ENCODE measurements around the gene GPSM1.

Gene GPSM1

DNA sequence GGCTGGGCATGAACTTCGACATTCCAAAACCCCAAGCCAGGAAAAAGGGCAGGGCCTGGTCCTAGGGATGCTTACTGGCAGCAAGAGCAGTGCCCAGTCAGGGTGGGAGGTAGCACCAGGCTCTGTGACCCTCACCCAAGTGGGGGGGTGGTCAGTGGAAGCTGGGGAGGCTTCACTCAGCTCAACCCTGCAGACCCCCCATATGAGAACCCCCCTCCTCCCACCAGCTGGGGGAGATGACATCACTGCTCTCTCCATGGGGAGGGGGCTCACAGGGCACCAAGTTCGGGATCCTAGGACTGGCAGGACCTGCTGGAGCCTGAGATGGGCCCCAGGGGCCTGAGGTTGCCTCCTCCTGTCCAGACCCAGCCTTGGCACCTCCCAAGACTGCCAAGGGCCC, 31.5 kb downstream of the GPSM1 start:
- CTCF ChIA-PET: no interaction called here

DNA sequence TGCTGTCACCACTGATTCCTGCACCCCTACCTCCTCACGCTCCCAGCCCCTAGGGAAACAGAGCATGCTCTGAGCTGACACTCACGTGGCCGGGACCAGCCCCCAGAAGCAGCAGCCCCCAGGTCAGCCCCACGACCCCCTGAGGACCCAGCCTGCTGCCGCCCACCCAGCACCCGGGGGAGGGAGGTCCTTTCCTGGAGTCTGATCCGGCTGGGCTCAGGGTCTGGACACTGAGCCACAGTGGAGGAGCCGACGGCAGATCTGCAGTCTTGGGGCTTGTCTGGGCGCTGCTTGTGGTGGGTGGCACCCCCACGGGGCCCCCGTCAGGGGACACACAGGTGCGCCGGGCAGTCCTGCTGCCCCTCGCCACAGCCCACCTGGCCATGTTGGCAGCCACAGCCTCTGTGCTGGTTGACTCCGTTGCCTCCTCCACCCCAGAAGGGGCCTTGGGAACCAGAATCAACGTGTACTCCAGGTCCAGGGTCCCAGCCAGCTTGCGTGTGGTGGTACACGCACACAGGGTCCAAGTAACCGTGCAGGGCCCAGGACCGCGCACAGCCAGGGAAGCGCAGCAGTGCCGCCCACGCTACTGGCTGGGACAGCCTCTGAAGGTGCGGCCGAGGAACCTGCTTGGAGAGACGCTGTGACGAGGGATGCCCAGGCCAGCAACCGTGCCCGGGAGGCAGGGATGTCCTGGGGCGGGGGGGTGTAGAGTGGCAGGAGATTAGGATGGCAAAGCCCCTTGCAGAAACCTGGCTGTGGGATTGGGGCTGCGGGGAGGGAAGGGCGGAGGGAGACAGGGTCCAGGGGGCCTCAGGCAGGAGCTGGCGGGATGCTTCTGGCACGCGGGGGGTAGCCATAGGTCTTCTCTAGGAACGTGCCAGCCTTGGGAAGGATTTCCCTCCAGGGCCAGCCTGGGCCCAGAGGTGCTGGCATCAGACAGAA, 32.7 kb downstream of the GPSM1 start:
- CTCF ChIA-PET: interaction anchor here (0.6 kb wide), 1 partner anchor 13 kb away, joined by 3 read pairs; no protein-coding TSS in a partner anchor
- POLR2A ChIA-PET: no interaction called here
- no peak for DNase-seq (ENCODE audit: extremely low spot score)
- TF ChIP-seq, protein P1, sequence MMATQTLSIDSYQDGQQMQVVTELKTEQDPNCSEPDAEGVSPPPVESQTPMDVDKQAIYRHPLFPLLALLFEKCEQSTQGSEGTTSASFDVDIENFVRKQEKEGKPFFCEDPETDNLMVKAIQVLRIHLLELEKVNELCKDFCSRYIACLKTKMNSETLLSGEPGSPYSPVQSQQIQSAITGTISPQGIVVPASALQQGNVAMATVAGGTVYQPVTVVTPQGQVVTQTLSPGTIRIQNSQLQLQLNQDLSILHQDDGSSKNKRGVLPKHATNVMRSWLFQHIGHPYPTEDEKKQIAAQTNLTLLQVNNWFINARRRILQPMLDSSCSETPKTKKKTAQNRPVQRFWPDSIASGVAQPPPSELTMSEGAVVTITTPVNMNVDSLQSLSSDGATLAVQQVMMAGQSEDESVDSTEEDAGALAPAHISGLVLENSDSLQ (IDR thresholded peaks at IDR 0.05): no peak
- TF ChIP-seq L3MBTL2 (conservative IDR thresholded peaks at IDR 0.05): no peak
- TF ChIP-seq ZNF384 (IDR thresholded peaks at IDR 0.05): no peak
- no peak for TF ChIP-seq FOXA1 (IDR thresholded peaks at IDR 0.05)
- TF ChIP-seq FOXK2 (IDR thresholded peaks at IDR 0.05): no peak
- no peak for TF ChIP-seq CTBP1 (IDR thresholded peaks at IDR 0.05; ENCODE audit: borderline replicate concordance)
- no peak for TF ChIP-seq BHLHE40 (IDR thresholded peaks at IDR 0.05; ENCODE audit: borderline replicate concordance)
- TF ChIP-seq SUZ12 (IDR thresholded peaks at IDR 0.05): no peak

More for the DNA sequence above, 31.5 kb downstream of the GPSM1 start:
- no peak for DNase-seq (ENCODE audit: extremely low spot score)
- POLR2A ChIA-PET: no interaction called here
- TF ChIP-seq BHLHE40 (IDR thresholded peaks at IDR 0.05; ENCODE audit: borderline replicate concordance) (no peak), ARNT (IDR thresholded peaks at IDR 0.05) (no peak), ZNF384 (IDR thresholded peaks at IDR 0.05) (no peak), SUZ12 (IDR thresholded peaks at IDR 0.05) (no peak), ELF4 (IDR thresholded peaks at IDR 0.05) (no peak), L3MBTL2 (conservative IDR thresholded peaks at IDR 0.05) (no peak), NFRKB (IDR thresholded peaks at IDR 0.05) (no peak), FOXM1 (IDR thresholded peaks at IDR 0.05; ENCODE audit: borderline replicate concordance) (no peak), CTBP1 (IDR thresholded peaks at IDR 0.05; ENCODE audit: borderline replicate concordance) (no peak), SP1 (IDR thresholded peaks at IDR 0.05) (no peak), LEF1 (IDR thresholded peaks at IDR 0.05; ENCODE audit: borderline replicate concordance) (no peak), HDGF (IDR thresholded peaks at IDR 0.05; ENCODE audit: borderline replicate concordance) (no peak), FOXA1 (IDR thresholded peaks at IDR 0.05) (no peak), FOXK2 (IDR thresholded peaks at IDR 0.05) (no peak), TARDBP (IDR thresholded peaks at IDR 0.05) (no peak)
- TF ChIP-seq, protein P1 (IDR thresholded peaks at IDR 0.05): no peak

DNA sequence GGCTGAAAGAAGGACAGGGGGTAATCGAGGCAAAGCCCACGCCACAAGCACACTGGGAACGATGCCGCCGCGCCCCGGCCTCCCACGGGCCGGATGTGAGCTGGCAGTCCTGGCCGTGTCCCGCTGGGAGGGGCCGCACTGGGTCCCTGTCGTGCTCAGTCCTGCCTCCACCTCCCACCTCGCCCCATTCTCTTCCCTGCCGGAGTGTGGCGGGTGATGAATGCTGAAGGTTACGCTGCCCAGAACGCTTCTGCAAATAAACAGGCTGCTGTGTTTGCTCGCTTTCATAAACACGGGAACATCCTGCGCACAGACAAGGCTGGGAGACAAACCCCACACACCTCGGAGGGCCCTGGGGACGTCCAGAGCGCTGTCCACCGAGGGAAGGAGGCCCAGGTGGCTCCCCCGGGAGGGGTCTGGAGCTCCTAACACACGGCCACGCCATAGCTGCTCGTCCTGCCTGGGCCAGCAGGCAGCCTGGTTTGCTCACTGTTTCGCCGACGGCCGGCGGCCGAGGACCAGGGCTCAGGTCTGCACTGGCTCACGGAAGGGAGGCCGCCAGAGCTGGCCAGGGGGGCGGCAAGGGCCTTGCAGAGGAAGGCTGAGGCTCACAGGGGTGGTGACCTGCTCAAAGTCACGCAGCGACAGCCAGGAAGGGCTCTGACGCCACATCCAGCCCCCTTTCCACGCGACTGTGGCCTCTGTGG, 33.9 kb downstream of the GPSM1 start:
- no peak for TF ChIP-seq FOXM1 (IDR thresholded peaks at IDR 0.05; ENCODE audit: borderline replicate concordance)
- TF ChIP-seq, protein P1 (IDR thresholded peaks at IDR 0.05): no peak
- TF ChIP-seq CTBP1 (IDR thresholded peaks at IDR 0.05; ENCODE audit: borderline replicate concordance): no peak
- no peak for TF ChIP-seq FOXK2 (IDR thresholded peaks at IDR 0.05)
- TF ChIP-seq ELF4 (IDR thresholded peaks at IDR 0.05): no peak
- TF ChIP-seq NFRKB (IDR thresholded peaks at IDR 0.05): no peak
- TF ChIP-seq SUZ12 (IDR thresholded peaks at IDR 0.05): no peak
- no peak for TF ChIP-seq TARDBP (IDR thresholded peaks at IDR 0.05)
- no peak for TF ChIP-seq ZNF384 (IDR thresholded peaks at IDR 0.05)
- DNase-seq (ENCODE audit: extremely low spot score): no peak
- POLR2A ChIA-PET: no interaction called here
- CTCF ChIA-PET: no interaction called here

DNA sequence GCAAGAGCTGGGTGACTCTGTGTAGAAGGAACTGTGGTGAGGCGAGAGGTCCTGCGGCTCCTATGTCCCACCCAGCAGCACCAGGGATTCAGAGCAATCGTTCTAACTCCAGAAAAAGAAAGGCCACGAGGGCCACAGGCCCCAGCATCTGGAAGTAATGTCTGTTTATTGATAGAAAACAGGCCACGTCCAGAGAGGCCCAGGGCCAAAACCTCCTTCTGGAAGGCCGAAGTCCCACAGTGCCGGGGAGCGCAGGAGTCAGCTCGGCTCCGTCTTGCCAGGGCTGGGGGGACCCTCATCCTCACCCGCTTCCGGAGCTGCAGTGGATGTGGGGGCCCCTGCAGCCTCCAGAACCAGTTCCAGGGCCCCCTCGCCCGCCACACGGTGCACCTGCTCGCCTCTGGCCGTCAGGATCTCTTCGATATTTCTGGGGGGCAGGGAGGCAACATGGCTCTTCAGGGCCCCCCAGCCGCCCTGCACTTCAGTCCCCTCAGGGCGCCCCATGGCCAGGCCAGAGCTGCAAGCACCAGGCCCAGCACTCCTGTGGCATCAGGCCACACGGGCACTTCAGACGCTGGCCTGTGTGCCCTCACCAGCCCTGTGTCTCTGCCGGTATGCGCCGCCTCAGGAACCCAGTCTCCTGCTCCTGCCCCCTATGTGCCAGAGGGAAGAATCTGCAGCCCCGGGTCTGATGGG, 34.6 kb downstream of the GPSM1 start:
- ChIA-PET CTCF (no interaction called here), POLR2A (interaction anchor here (1.9 to 2.3 kb wide), 2 partner anchors 11 to 33 kb away, joined by 8 to 10 read pairs; partner anchors contain the start of gene CARD9)
- TF ChIP-seq FOXK2 (IDR thresholded peaks at IDR 0.05): no peak
- no peak for TF ChIP-seq NFRKB (IDR thresholded peaks at IDR 0.05)
- TF ChIP-seq SUZ12 (IDR thresholded peaks at IDR 0.05): no peak
- TF ChIP-seq SP1 (IDR thresholded peaks at IDR 0.05): no peak
- TF ChIP-seq, protein P1 (IDR thresholded peaks at IDR 0.05): no peak
- TF ChIP-seq ELF4 (IDR thresholded peaks at IDR 0.05): no peak
- no peak for TF ChIP-seq HDGF (IDR thresholded peaks at IDR 0.05; ENCODE audit: borderline replicate concordance)
- TF ChIP-seq L3MBTL2 (conservative IDR thresholded peaks at IDR 0.05): no peak
- no peak for TF ChIP-seq TARDBP (IDR thresholded peaks at IDR 0.05)
- TF ChIP-seq FOXA1 (IDR thresholded peaks at IDR 0.05): no peak
- TF ChIP-seq ARNT (IDR thresholded peaks at IDR 0.05): no peak
- no peak for TF ChIP-seq ZNF384 (IDR thresholded peaks at IDR 0.05)
- TF ChIP-seq FOXM1 (IDR thresholded peaks at IDR 0.05; ENCODE audit: borderline replicate concordance): no peak
- TF ChIP-seq BHLHE40 (IDR thresholded peaks at IDR 0.05; ENCODE audit: borderline replicate concordance): no peak
- no peak for TF ChIP-seq CTBP1 (IDR thresholded peaks at IDR 0.05; ENCODE audit: borderline replicate concordance)
- no peak for TF ChIP-seq LEF1 (IDR thresholded peaks at IDR 0.05; ENCODE audit: borderline replicate concordance)
- DNase-seq (ENCODE audit: extremely low spot score): no peak

Measured in HEK293T (cell line).